HL-60 (cell line): ENCODE measurements around the gene PPFIA2.

Experiments
- DNase-seq, 2 experiments: peaks; one replicate each; pipeline ENCODE4 v3.0.0-alpha.2; 2010 to 2020; ENCODE audit warnings: low read depth in 1 of 2, low spot score in 1 of 2
- H3K27ac ChIP-seq: fragments of 250-450 bp; sonication (Bioruptor Pico); replicated peaks from 2 replicates; pipeline ENCODE4 v1.5.1; 2020; ENCODE audit warnings: mild to moderate bottlenecking, moderate library complexity
- H3K27me3 ChIP-seq: fragments of 250-450 bp; sonication (Bioruptor Pico); 2 replicates; pipeline ENCODE4 v1.5.1; 2021; ENCODE audit warnings: mild to moderate bottlenecking, moderate library complexity; ENCODE audit not compliant: insufficient read depth, poor library complexity, severe bottlenecking
- H3K4me3 ChIP-seq: replicated peaks from 2 replicates; pipeline ENCODE4 v1.5.1; 2011; ENCODE audit warnings: mild to moderate bottlenecking, control low read depth, low read length; ENCODE audit not compliant: insufficient read depth
- GABPA ChIP-seq: IDR thresholded peaks from 2 replicates; pipeline ENCODE4 v1.6.1; 2012; ENCODE audit warnings: low read depth
- POLR2AphosphoS5 ChIP-seq: IDR thresholded peaks from 2 replicates; pipeline ENCODE4 v1.6.1; 2012; ENCODE audit warnings: low read depth
- REST ChIP-seq: IDR thresholded peaks from 2 replicates; pipeline ENCODE4 v1.6.1; 2012; ENCODE audit warnings: low read depth; ENCODE audit not compliant: insufficient replicate concordance
- SPI1 ChIP-seq: IDR thresholded peaks from 2 replicates; pipeline ENCODE4 v1.6.1; 2012; ENCODE audit warnings: low read depth, mild to moderate bottlenecking, borderline replicate concordance
- TF ChIP-seq, protein P1 (sequence below): IDR thresholded peaks from one replicate; pipeline ENCODE4 v1.5.1; 2011; ENCODE audit warnings: low read length, control low read depth, inconsistent platforms; ENCODE audit not compliant: insufficient read depth

PPFIA2 gene

GRCh38 chr12:81245458-81245857, 513.7 kb downstream of the PPFIA2 start:
- TF ChIP-seq GABPA (no peak), SPI1 (no peak), POLR2AphosphoS5 (no peak), REST (no peak)
- TF ChIP-seq, protein P1, sequence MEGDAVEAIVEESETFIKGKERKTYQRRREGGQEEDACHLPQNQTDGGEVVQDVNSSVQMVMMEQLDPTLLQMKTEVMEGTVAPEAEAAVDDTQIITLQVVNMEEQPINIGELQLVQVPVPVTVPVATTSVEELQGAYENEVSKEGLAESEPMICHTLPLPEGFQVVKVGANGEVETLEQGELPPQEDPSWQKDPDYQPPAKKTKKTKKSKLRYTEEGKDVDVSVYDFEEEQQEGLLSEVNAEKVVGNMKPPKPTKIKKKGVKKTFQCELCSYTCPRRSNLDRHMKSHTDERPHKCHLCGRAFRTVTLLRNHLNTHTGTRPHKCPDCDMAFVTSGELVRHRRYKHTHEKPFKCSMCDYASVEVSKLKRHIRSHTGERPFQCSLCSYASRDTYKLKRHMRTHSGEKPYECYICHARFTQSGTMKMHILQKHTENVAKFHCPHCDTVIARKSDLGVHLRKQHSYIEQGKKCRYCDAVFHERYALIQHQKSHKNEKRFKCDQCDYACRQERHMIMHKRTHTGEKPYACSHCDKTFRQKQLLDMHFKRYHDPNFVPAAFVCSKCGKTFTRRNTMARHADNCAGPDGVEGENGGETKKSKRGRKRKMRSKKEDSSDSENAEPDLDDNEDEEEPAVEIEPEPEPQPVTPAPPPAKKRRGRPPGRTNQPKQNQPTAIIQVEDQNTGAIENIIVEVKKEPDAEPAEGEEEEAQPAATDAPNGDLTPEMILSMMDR = no peak

GRCh38 chr12:81231574-81232368, 527.4 kb downstream of the PPFIA2 start:
- no peak overlapping the region for H3K4me3 ChIP-seq
- TF ChIP-seq SPI1 (no peak), POLR2AphosphoS5 (no peak), REST (no peak), GABPA (no peak)
- TF ChIP-seq, protein P1 = no peak
- DNase-seq = no peak
- H3K27me3 ChIP-seq = no peaks in the 10 kb centered on the region
- no peak overlapping the region for H3K27ac ChIP-seq

More at GRCh38 chr12:81245458-81245857, 513.7 kb downstream of the PPFIA2 start:
- no peak overlapping the region for H3K4me3 ChIP-seq
- no peak overlapping the region for H3K27ac ChIP-seq
- no peaks in the 10 kb centered on the region for H3K27me3 ChIP-seq
- no peak for DNase-seq

GRCh38 chr12:81229759-81230158, 529.4 kb downstream of the PPFIA2 start:
- TF ChIP-seq, protein P1 = no peak
- TF ChIP-seq GABPA = no peak
- no peak for TF ChIP-seq REST
- TF ChIP-seq SPI1 = no peak
- TF ChIP-seq POLR2AphosphoS5 = no peak
- no peak for DNase-seq
- Histone ChIP-seq H3K27ac (no peak overlapping the region), H3K27me3 (no peaks in the 10 kb centered on the region), H3K4me3 (no peak overlapping the region)
